Measurements from ENCODE around the gene BCAS1. TPM values are rescaled to one million over a fixed set of nuclear protein-coding genes. Genes with fewer than 3 reads are reported as not detected.

Gene BCAS1
- total and polyA plus RNA-seq, 10 of the 15 experiments (the other 5 are each of a cell fraction or from before 2014, with no cell fraction given) = 0.21 to 1.4 (median 0.55) TPM

DNA sequence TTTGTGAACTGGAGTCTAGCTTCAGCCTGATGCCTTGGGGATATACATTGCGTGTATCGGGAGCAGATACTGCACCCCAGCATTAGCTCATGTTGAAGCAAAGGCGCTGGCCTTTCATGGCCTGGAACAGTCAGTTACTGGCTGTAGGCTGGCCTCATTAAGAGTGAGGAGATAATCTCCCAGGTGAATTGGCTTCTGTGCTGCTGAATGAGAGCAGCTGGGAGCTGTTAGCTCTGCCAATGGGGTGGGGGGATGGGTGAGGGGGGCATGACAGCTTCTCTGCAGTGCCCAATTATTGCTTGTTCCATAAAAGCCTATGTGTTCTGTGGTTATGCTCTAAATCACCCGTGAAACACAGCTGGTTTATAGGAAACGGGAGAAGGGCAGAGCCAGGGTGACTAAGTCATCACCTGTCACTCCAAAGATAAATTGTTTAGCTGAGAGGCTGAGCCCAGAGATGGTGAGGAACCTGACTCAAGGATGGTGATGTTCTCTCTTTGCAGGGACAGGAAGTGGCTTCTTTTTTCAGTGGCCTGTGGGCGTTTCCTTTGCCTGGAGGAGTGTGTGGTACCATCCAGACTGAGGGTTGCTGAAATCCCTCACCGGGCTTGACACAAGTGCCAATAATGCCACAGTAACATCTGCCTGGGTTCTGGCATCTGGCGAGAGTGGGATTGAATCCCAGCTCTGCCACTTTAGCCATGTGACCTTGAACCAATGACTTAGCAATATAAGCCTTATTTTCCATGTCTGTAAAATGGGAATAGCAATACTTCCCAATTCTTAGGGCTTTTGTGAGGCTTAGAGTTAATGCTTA lies 170.8 kb downstream of the BCAS1 start (continued):
- TF ChIP-seq, protein P1, sequence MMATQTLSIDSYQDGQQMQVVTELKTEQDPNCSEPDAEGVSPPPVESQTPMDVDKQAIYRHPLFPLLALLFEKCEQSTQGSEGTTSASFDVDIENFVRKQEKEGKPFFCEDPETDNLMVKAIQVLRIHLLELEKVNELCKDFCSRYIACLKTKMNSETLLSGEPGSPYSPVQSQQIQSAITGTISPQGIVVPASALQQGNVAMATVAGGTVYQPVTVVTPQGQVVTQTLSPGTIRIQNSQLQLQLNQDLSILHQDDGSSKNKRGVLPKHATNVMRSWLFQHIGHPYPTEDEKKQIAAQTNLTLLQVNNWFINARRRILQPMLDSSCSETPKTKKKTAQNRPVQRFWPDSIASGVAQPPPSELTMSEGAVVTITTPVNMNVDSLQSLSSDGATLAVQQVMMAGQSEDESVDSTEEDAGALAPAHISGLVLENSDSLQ (IDR thresholded peaks at IDR 0.05) = peak; percentile 97
- TF ChIP-seq SRF (IDR thresholded peaks at IDR 0.05; ENCODE audit: low read depth in 2 of 2, low read length in 2 of 2) (0 out of 4 replicates have a peak, but pooled peaks of 1 of the 2 experiments have one; percentile 41), USF2 (IDR thresholded peaks at IDR 0.05; ENCODE audit: borderline replicate concordance, low read depth, low read length) (no peak), CUX1 (IDR thresholded peaks at IDR 0.05; ENCODE audit: insufficient replicate concordance, low read depth, low read length) (no peak), BACH1 (IDR thresholded peaks at IDR 0.05; ENCODE audit: borderline replicate concordance) (peak; percentile 23; the same call in 1 of the 2 replicates), YY1 (IDR thresholded peaks at IDR 0.05; ENCODE audit: low read depth, low read length) (0 out of 2 replicates have a peak, but pooled peaks have one; percentile 60), NRF1 (conservative IDR thresholded peaks at IDR 0.05; ENCODE audit: low read depth, low read length) (no peak; the same call in 1 of the 2 replicates), RELB (IDR thresholded peaks at IDR 0.05; ENCODE audit: low read depth) (peak; percentile 60), FOXM1 (IDR thresholded peaks at IDR 0.05; ENCODE audit: low read depth, low read length) (peak; percentile 38; the same call in 1 of the 2 replicates), PAX5 (IDR thresholded peaks at IDR 0.05; ENCODE audit: borderline replicate concordance, low read depth, low read length) (no peak; the same call in 1 of the 2 replicates), E4F1 (IDR thresholded peaks at IDR 0.05; ENCODE audit: borderline replicate concordance, partially characterized antibody) (no peak), HDGF (IDR thresholded peaks at IDR 0.05) (0 out of 2 replicates have a peak, but pooled peaks have one; percentile 14), ATF2 (IDR thresholded peaks at IDR 0.05; ENCODE audit: low read length) (no peak), SMAD1 (IDR thresholded peaks at IDR 0.05; ENCODE audit: low read depth, partially characterized antibody) (no peak)
